Measurements from ENCODE around the gene GARIN1A.

GARIN1A gene

GRCh38 chr7:128699196-128699712 lies 27.2 kb downstream of the GARIN1A start:
- Histone ChIP-seq H3K36me3 (ENCODE audit: control insufficient read depth, insufficient read depth, low read length) (no peaks in the 10 kb centered on the region), H3K9ac (ENCODE audit: low read depth, low read length) (no peak overlapping the region), H3K27me3 (ENCODE audit: control insufficient read depth, insufficient read depth, low read length) (peaks cover 13% of the 10 kb centered on the region), H3K27ac (ENCODE audit: low read depth, low read length) (peak overlapping the region; percentile 34), H3K9me3 (ENCODE audit: control insufficient read depth, insufficient read depth, low read length) (0 out of 2 replicates have a peak, but pooled peaks cover 5% of the 10 kb centered on the region), H3K4me1 (ENCODE audit: control insufficient read depth, insufficient read depth, low read length) (peaks cover 14% of the 10 kb centered on the region), H3K4me3 (ENCODE audit: low read depth, low read length) (0 out of 2 replicates have a peak overlapping the region, but pooled peaks have one; percentile 17)

GRCh38 chr7:128699895-128700294 lies 27.8 kb downstream of the GARIN1A start:
- Histone ChIP-seq H3K4me3 (ENCODE audit: low read depth, low read length) (no peak overlapping the region), H3K9ac (ENCODE audit: low read depth, low read length) (no peak overlapping the region), H3K9me3 (ENCODE audit: control insufficient read depth, insufficient read depth, low read length) (0 out of 2 replicates have a peak, but pooled peaks cover 5% of the 10 kb centered on the region), H3K27me3 (ENCODE audit: control insufficient read depth, insufficient read depth, low read length) (peaks cover 13% of the 10 kb centered on the region), H3K27ac (ENCODE audit: low read depth, low read length) (no peak overlapping the region), H3K4me1 (ENCODE audit: control insufficient read depth, insufficient read depth, low read length) (peaks cover 14% of the 10 kb centered on the region), H3K36me3 (ENCODE audit: control insufficient read depth, insufficient read depth, low read length) (no peaks in the 10 kb centered on the region)

GRCh38 chr7:128701062-128701785 lies 29.1 kb downstream of the GARIN1A start:
- Histone ChIP-seq H3K27ac (ENCODE audit: low read depth, low read length) (no peak overlapping the region), H3K27me3 (ENCODE audit: control insufficient read depth, insufficient read depth, low read length) (peaks cover 13% of the 10 kb centered on the region), H3K4me3 (ENCODE audit: low read depth, low read length) (no peak overlapping the region), H3K9me3 (ENCODE audit: control insufficient read depth, insufficient read depth, low read length) (0 out of 2 replicates have a peak, but pooled peaks cover 5% of the 10 kb centered on the region), H3K36me3 (ENCODE audit: control insufficient read depth, insufficient read depth, low read length) (no peaks in the 10 kb centered on the region), H3K4me1 (ENCODE audit: control insufficient read depth, insufficient read depth, low read length) (peaks cover 14% of the 10 kb centered on the region), H3K9ac (ENCODE audit: low read depth, low read length) (no peak overlapping the region)

GRCh38 chr7:128703609-128704241 lies 31.6 kb downstream of the GARIN1A start:
- H3K27me3 ChIP-seq (ENCODE audit: control insufficient read depth, insufficient read depth, low read length), result no peaks in the 10 kb centered on the region; the same call in 1 of the 2 replicates
- H3K27ac ChIP-seq (ENCODE audit: low read depth, low read length), result no peak overlapping the region
- H3K4me3 ChIP-seq (ENCODE audit: low read depth, low read length), result no peak overlapping the region
- no peaks in the 10 kb centered on the region for H3K36me3 ChIP-seq (ENCODE audit: control insufficient read depth, insufficient read depth, low read length)
- 0 out of 2 replicates have a peak, but pooled peaks cover 5% of the 10 kb centered on the region for H3K9me3 ChIP-seq (ENCODE audit: control insufficient read depth, insufficient read depth, low read length)
- no peak overlapping the region for H3K9ac ChIP-seq (ENCODE audit: low read depth, low read length)
- H3K4me1 ChIP-seq (ENCODE audit: control insufficient read depth, insufficient read depth, low read length), result peaks cover 12% of the 10 kb centered on the region

- no peaks in the 10 kb centered on the region for H3K27me3 ChIP-seq (ENCODE audit: control insufficient read depth, insufficient read depth, low read length)
- H3K36me3 ChIP-seq (ENCODE audit: control insufficient read depth, insufficient read depth, low read length), result no peaks in the 10 kb centered on the region
- no peak overlapping the region for H3K27ac ChIP-seq (ENCODE audit: low read depth, low read length)
- H3K9me3 ChIP-seq (ENCODE audit: control insufficient read depth, insufficient read depth, low read length), result 0 out of 2 replicates have a peak, but pooled peaks cover 1% of the 10 kb centered on the region
- H3K4me3 ChIP-seq (ENCODE audit: low read depth, low read length), result no peak overlapping the region
- no peak overlapping the region for H3K9ac ChIP-seq (ENCODE audit: low read depth, low read length)
- H3K4me1 ChIP-seq (ENCODE audit: control insufficient read depth, insufficient read depth, low read length), result peaks cover 4% of the 10 kb centered on the region; the same call in 1 of the 2 replicates
Measured at GRCh38 chr7:128705891-128706333, 33.8 kb downstream of the GARIN1A start.

- H3K4me3 ChIP-seq (ENCODE audit: low read depth, low read length), result no peak overlapping the region
- no peaks in the 10 kb centered on the region for H3K36me3 ChIP-seq (ENCODE audit: control insufficient read depth, insufficient read depth, low read length)
- H3K9me3 ChIP-seq (ENCODE audit: control insufficient read depth, insufficient read depth, low read length), result no peaks in the 10 kb centered on the region; the same call in 1 of the 2 replicates
- no peaks in the 10 kb centered on the region for H3K27me3 ChIP-seq (ENCODE audit: control insufficient read depth, insufficient read depth, low read length)
- H3K4me1 ChIP-seq (ENCODE audit: control insufficient read depth, insufficient read depth, low read length), result peaks cover 4% of the 10 kb centered on the region; the same call in 1 of the 2 replicates
- H3K9ac ChIP-seq (ENCODE audit: low read depth, low read length), result no peak overlapping the region; the same call in 1 of the 2 replicates
- peak overlapping the region; percentile 85 for H3K27ac ChIP-seq (ENCODE audit: low read depth, low read length)
Measured at GRCh38 chr7:128707752-128708151, 35.7 kb downstream of the GARIN1A start.

GRCh38 chr7:128708235-128708634 lies 36.1 kb downstream of the GARIN1A start:
- Histone ChIP-seq H3K4me3 (ENCODE audit: low read depth, low read length) (no peak overlapping the region), H3K27me3 (ENCODE audit: control insufficient read depth, insufficient read depth, low read length) (no peaks in the 10 kb centered on the region), H3K36me3 (ENCODE audit: control insufficient read depth, insufficient read depth, low read length) (no peaks in the 10 kb centered on the region), H3K9me3 (ENCODE audit: control insufficient read depth, insufficient read depth, low read length) (no peaks in the 10 kb centered on the region; the same call in 1 of the 2 replicates), H3K4me1 (ENCODE audit: control insufficient read depth, insufficient read depth, low read length) (peaks cover 4% of the 10 kb centered on the region; the same call in 1 of the 2 replicates), H3K27ac (ENCODE audit: low read depth, low read length) (peak overlapping the region; percentile 85), H3K9ac (ENCODE audit: low read depth, low read length) (0 out of 2 replicates have a peak overlapping the region, but pooled peaks have one; percentile 3)

GRCh38 chr7:128708824-128709223 lies 36.7 kb downstream of the GARIN1A start:
- Histone ChIP-seq H3K27ac (ENCODE audit: low read depth, low read length) (peak overlapping the region; percentile 85), H3K9ac (ENCODE audit: low read depth, low read length) (0 out of 2 replicates have a peak overlapping the region, but pooled peaks have one; percentile 3)

GRCh38 chr7:128710481-128710880 lies 38.4 kb downstream of the GARIN1A start:
- H3K4me3 ChIP-seq (ENCODE audit: low read depth, low read length), result no peak overlapping the region
- H3K4me1 ChIP-seq (ENCODE audit: control insufficient read depth, insufficient read depth, low read length), result peaks cover 4% of the 10 kb centered on the region; the same call in 1 of the 2 replicates
- no peak overlapping the region for H3K27ac ChIP-seq (ENCODE audit: low read depth, low read length)
- H3K9me3 ChIP-seq (ENCODE audit: control insufficient read depth, insufficient read depth, low read length), result no peaks in the 10 kb centered on the region; the same call in 1 of the 2 replicates
- H3K9ac ChIP-seq (ENCODE audit: low read depth, low read length), result no peak overlapping the region
- H3K36me3 ChIP-seq (ENCODE audit: control insufficient read depth, insufficient read depth, low read length), result no peaks in the 10 kb centered on the region
- no peaks in the 10 kb centered on the region for H3K27me3 ChIP-seq (ENCODE audit: control insufficient read depth, insufficient read depth, low read length)

More at GRCh38 chr7:128708824-128709223, 36.7 kb downstream of the GARIN1A start:
- Histone ChIP-seq H3K36me3 (ENCODE audit: control insufficient read depth, insufficient read depth, low read length) (no peaks in the 10 kb centered on the region), H3K4me3 (ENCODE audit: low read depth, low read length) (no peak overlapping the region), H3K4me1 (ENCODE audit: control insufficient read depth, insufficient read depth, low read length) (peaks cover 4% of the 10 kb centered on the region; the same call in 1 of the 2 replicates), H3K27me3 (ENCODE audit: control insufficient read depth, insufficient read depth, low read length) (no peaks in the 10 kb centered on the region), H3K9me3 (ENCODE audit: control insufficient read depth, insufficient read depth, low read length) (no peaks in the 10 kb centered on the region; the same call in 1 of the 2 replicates)

GRCh38 chr7:128713794-128714193 lies 41.7 kb downstream of the GARIN1A start:
- Histone ChIP-seq H3K4me1 (ENCODE audit: control insufficient read depth, insufficient read depth, low read length) (no peaks in the 10 kb centered on the region), H3K4me3 (ENCODE audit: low read depth, low read length) (no peak overlapping the region), H3K27me3 (ENCODE audit: control insufficient read depth, insufficient read depth, low read length) (no peaks in the 10 kb centered on the region), H3K36me3 (ENCODE audit: control insufficient read depth, insufficient read depth, low read length) (no peaks in the 10 kb centered on the region), H3K9ac (ENCODE audit: low read depth, low read length) (no peak overlapping the region), H3K27ac (ENCODE audit: low read depth, low read length) (no peak overlapping the region), H3K9me3 (ENCODE audit: control insufficient read depth, insufficient read depth, low read length) (no peaks in the 10 kb centered on the region; the same call in 1 of the 2 replicates)
